Suprapubic skin (tissue), 4 donors: ENCODE measurements around the gene CYP4F11. TPM values are rescaled to one million over a fixed set of nuclear protein-coding genes. Genes with fewer than 3 reads are reported as not detected.

ENCODE experiments used
- DNase-seq, 2 donors: peaks; one replicate each; pipeline ENCODE4 v3.0.0-alpha.2; 2019; ENCODE audit warnings: low spot score in 2 of 2
- H3K27ac ChIP-seq: fragments of 200-600 bp; sonication (generic); one replicate; pipeline ENCODE4 v1.5.1; 2019
- H3K27me3 ChIP-seq: fragments of 200-600 bp; sonication (generic); one replicate; pipeline ENCODE4 v1.5.1; 2019
- H3K36me3 ChIP-seq: fragments of 200-600 bp; sonication (generic); one replicate; pipeline ENCODE4 v1.5.1; 2019
- H3K4me1 ChIP-seq: fragments of 200-600 bp; sonication (generic); one replicate; pipeline ENCODE4 v1.5.1; 2019
- H3K4me3 ChIP-seq: fragments of 200-600 bp; sonication (generic); one replicate; pipeline ENCODE4 v1.5.1; 2019; ENCODE audit warnings: mild to moderate bottlenecking
- H3K9me3 ChIP-seq: fragments of 200-600 bp; sonication (generic); one replicate; pipeline ENCODE4 v1.5.1; 2019
- EP300 ChIP-seq: sonication (generic); formaldehyde crosslinking; IDR thresholded peaks from one replicate; pipeline ENCODE4 v1.6.1; 2017; ENCODE audit warnings: antibody characterized with exemption
- POLR2A ChIP-seq, 2 donors: fragments of 450-650 bp; IDR thresholded peaks; one replicate each; pipeline ENCODE4 v1.6.1; 2017; ENCODE audit warnings: antibody characterized with exemption in 2 of 2, mild to moderate bottlenecking in 2 of 2, moderate library complexity in 2 of 2
- POLR2AphosphoS5 ChIP-seq, 3 donors: sonication (generic); formaldehyde crosslinking; IDR thresholded peaks; one replicate each; pipeline ENCODE4 v1.6.1; 2017; ENCODE audit warnings: antibody characterized with exemption in 3 of 3
- WGBS: methylation state at CpG from one replicate; pipeline ENCODE4 v1.1.5; 2018; 5-methylcytosine and 5-hydroxymethylcytosine counted together
- total RNA-seq, 4 donors: library from RNA; depleted of rRNA; stranded (reverse); fragments of >200 nt; gene quantifications; one replicate each; pipeline ENCODE4 v1.1.0, GENCODE V29; 2016
- TF ChIP-seq, protein P1 (sequence below), 2 donors: fragments of 200-600 bp in 1 of 2; fragments of 450-650 bp in 1 of 2; sonication (generic) in 1 of 2; IDR thresholded peaks; one replicate each; pipeline ENCODE4 v1.5.1; 2016 to 2019; ENCODE audit warnings: antibody characterized with exemption in 2 of 2, mild to moderate bottlenecking in 1 of 2, moderate library complexity in 1 of 2

CYP4F11 gene
- total RNA-seq, 4 donors from 2014 or later, result 0.19 to 1.3 (median 0.72) TPM

GRCh38 chr19:15863272-15863671 is 71.1 kb downstream of the CYP4F11 start:
- TF ChIP-seq POLR2A (IDR thresholded peaks at IDR 0.05) (no peak), EP300 (no peak), POLR2AphosphoS5 (IDR thresholded peaks at IDR 0.05) (no peak)
- TF ChIP-seq, protein P1, sequence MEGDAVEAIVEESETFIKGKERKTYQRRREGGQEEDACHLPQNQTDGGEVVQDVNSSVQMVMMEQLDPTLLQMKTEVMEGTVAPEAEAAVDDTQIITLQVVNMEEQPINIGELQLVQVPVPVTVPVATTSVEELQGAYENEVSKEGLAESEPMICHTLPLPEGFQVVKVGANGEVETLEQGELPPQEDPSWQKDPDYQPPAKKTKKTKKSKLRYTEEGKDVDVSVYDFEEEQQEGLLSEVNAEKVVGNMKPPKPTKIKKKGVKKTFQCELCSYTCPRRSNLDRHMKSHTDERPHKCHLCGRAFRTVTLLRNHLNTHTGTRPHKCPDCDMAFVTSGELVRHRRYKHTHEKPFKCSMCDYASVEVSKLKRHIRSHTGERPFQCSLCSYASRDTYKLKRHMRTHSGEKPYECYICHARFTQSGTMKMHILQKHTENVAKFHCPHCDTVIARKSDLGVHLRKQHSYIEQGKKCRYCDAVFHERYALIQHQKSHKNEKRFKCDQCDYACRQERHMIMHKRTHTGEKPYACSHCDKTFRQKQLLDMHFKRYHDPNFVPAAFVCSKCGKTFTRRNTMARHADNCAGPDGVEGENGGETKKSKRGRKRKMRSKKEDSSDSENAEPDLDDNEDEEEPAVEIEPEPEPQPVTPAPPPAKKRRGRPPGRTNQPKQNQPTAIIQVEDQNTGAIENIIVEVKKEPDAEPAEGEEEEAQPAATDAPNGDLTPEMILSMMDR (IDR thresholded peaks at IDR 0.05), result no peak

DNA sequence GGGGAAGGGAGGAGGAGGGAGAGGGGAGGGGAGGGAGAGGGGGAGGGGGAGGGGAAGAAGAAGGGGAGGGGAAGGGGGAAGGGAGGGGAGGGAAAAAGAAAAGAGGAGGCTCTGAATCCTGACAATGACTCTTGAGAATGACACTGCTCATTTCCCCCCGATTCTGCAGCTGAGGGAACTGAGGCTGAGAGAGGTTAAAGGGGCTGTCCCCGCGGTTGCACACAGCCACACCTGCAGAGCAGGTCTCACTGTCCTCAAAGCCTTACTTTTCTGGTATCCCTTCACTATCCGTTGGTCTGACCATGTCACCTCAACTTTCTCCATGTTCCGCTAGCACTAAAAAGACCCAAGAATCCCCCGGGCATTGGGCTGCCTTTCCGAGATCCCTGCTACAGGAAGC is 71.9 kb downstream of the CYP4F11 start:
- no peaks in the 10 kb centered on the region for H3K4me1 ChIP-seq
- no peaks in the 10 kb centered on the region for H3K9me3 ChIP-seq
- 44% methylated on average over 7 of the region's 7 CpGs for WGBS
- no peak for DNase-seq
- H3K27ac ChIP-seq, result no peak overlapping the region
- no peak overlapping the region for H3K4me3 ChIP-seq
- H3K27me3 ChIP-seq, result peaks cover 16% of the 10 kb centered on the region
- no peaks in the 10 kb centered on the region for H3K36me3 ChIP-seq
- TF ChIP-seq POLR2A (IDR thresholded peaks at IDR 0.05), result no peak
- TF ChIP-seq POLR2AphosphoS5 (IDR thresholded peaks at IDR 0.05), result no peak
- no peak for TF ChIP-seq EP300
- TF ChIP-seq, protein P1 (IDR thresholded peaks at IDR 0.05), result no peak

More at GRCh38 chr19:15863272-15863671, 71.1 kb downstream of the CYP4F11 start:
- Histone ChIP-seq H3K4me1 (no peaks in the 10 kb centered on the region), H3K9me3 (no peaks in the 10 kb centered on the region), H3K36me3 (no peaks in the 10 kb centered on the region), H3K27me3 (peaks cover 16% of the 10 kb centered on the region), H3K27ac (no peak overlapping the region), H3K4me3 (no peak overlapping the region)
- no peak for DNase-seq
- 82% methylated on average over 7 of the region's 8 CpGs for WGBS

Other genes starting within 250 kb of the CYP4F11 start
- gene OR10H2, start 206.5 kb downstream of the CYP4F11 start, total RNA-seq, result not detected
- gene OR10H3, start 196.5 kb downstream of the CYP4F11 start, total RNA-seq, result not detected
- not detected for gene OR10H5, start 146.9 kb downstream of the CYP4F11 start, total RNA-seq
- gene OR10H1, start 118.9 kb downstream of the CYP4F11 start, total RNA-seq, result not detected
- gene CYP4F2, start 36.5 kb downstream of the CYP4F11 start, total RNA-seq, result 10 to 100 TPM in 1 of 4 donors, 1 to 10 TPM in 3; 1.2 to 13.7 (median 3.3) TPM
- gene OR10H4, start 14.5 kb upstream of the CYP4F11 start, total RNA-seq, result not detected
- 100 to 1,000 TPM; 195 to 224 (median 205) TPM for gene TPM4, start 142.0 kb upstream of the CYP4F11 start, total RNA-seq
- gene RAB8A, start 177.4 kb upstream of the CYP4F11 start, total RNA-seq, result 10 to 100 TPM; 48.9 to 61.9 (median 58.5) TPM
- gene HSH2D, start 209.2 kb upstream of the CYP4F11 start, total RNA-seq, result 1 to 10 TPM in 1 of 4 donors, under 1 TPM in 1, not detected in 2; 0.23 to 1.4 TPM
- not detected for gene CIB3, start 239.0 kb upstream of the CYP4F11 start, total RNA-seq